HG02571 (cell line): Measurements from ENCODE around the gene TFF1.

Source experiments
- ATAC-seq: cut with Tn5 transposase; IDR thresholded peaks from one replicate; pipeline ENCODE4 v1.9.1; 2021; ENCODE audit warnings: mild to moderate bottlenecking, moderate library complexity; ENCODE audit not compliant: unreplicated experiment

TFF1 gene

GRCh38 chr21:42365770-42366169 lies 565 bp downstream of the TFF1 start:
- ATAC-seq, result no peak

GRCh38 chr21:42364304-42364865 lies 1.9 kb downstream of the TFF1 start:
- no peak for ATAC-seq

GRCh38 chr21:42363312-42363711 lies 3.0 kb downstream of the TFF1 start:
- no peak for ATAC-seq

GRCh38 chr21:42362700-42363099 lies 3.6 kb downstream of the TFF1 start:
- ATAC-seq, result no peak

- no peak for ATAC-seq
Observed at GRCh38 chr21:42362198-42362597, 4.1 kb downstream of the TFF1 start.

- ATAC-seq, result no peak
Observed at GRCh38 chr21:42361286-42361685, 5.0 kb downstream of the TFF1 start.

GRCh38 chr21:42360317-42360716 lies 6.0 kb downstream of the TFF1 start:
- ATAC-seq, result no peak

- no peak for ATAC-seq
Observed at GRCh38 chr21:42358937-42359336, 7.4 kb downstream of the TFF1 start.

- no peak for ATAC-seq
Observed at GRCh38 chr21:42358261-42358660, 8.1 kb downstream of the TFF1 start.

GRCh38 chr21:42357307-42357706 lies 9.0 kb downstream of the TFF1 start:
- ATAC-seq, result no peak

GRCh38 chr21:42356650-42357049 lies 9.7 kb downstream of the TFF1 start:
- ATAC-seq, result no peak

GRCh38 chr21:42356046-42356445 lies 10.3 kb downstream of the TFF1 start:
- ATAC-seq, result no peak

GRCh38 chr21:42353623-42354022 lies 12.7 kb downstream of the TFF1 start:
- ATAC-seq, result no peak

GRCh38 chr21:42352441-42353095 lies 13.8 kb downstream of the TFF1 start:
- no peak for ATAC-seq

GRCh38 chr21:42351626-42352440 lies 14.5 kb downstream of the TFF1 start:
- no peak for ATAC-seq

GRCh38 chr21:42350927-42351426 lies 15.4 kb downstream of the TFF1 start, which contains the start of gene TFF2:
Gene TFF2, minus strand, starts transcription at chr21:42350994. Its CDS starts 37 bp downstream, at chr21:42350957.
- no peak for ATAC-seq

GRCh38 chr21:42350318-42350910 lies 15.9 kb downstream of the TFF1 start:
- no peak for ATAC-seq

- no peak for ATAC-seq
Observed at GRCh38 chr21:42349420-42350317, 16.7 kb downstream of the TFF1 start.

GRCh38 chr21:42348762-42349161 lies 17.6 kb downstream of the TFF1 start:
- ATAC-seq, result no peak

- no peak for ATAC-seq
Observed at GRCh38 chr21:42347601-42348327, 18.6 kb downstream of the TFF1 start.
